ENCODE measurements around the gene CDC16. TPM values are rescaled to one million over a fixed set of nuclear protein-coding genes. Genes with fewer than 3 reads are reported as not detected.
"Not testable (repeated sequence)": the region's sequence is repeated elsewhere in the genome, so short reads cannot be mapped to it uniquely, and the experiment has no call there.

Gene CDC16, protein sequence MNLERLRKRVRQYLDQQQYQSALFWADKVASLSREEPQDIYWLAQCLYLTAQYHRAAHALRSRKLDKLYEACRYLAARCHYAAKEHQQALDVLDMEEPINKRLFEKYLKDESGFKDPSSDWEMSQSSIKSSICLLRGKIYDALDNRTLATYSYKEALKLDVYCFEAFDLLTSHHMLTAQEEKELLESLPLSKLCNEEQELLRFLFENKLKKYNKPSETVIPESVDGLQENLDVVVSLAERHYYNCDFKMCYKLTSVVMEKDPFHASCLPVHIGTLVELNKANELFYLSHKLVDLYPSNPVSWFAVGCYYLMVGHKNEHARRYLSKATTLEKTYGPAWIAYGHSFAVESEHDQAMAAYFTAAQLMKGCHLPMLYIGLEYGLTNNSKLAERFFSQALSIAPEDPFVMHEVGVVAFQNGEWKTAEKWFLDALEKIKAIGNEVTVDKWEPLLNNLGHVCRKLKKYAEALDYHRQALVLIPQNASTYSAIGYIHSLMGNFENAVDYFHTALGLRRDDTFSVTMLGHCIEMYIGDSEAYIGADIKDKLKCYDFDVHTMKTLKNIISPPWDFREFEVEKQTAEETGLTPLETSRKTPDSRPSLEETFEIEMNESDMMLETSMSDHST
- total RNA-seq: 32.0 TPM
- long read RNA-seq, transcript CDC16-203 (18 exons, 2,203 nt): major isoform, 12 of 55 reads
- long read RNA-seq, transcript CDC16-204 (19 exons, 2,211 nt): minor isoform, 10 of 55 reads
- long read RNA-seq, partial matches to known transcripts: 6 of 55 reads
- long read RNA-seq, other reads (novel, unspliced or antisense): 25 of 55 reads

- intact Hi-C loops (cut with DNase I): no loop called here
- peak; percentile 92 for DNase-seq (ENCODE audit: low spot score)
Observed at GRCh38 chr13:114234645-114235421, at the start of gene CDC16. TSS of gene CDC16 (plus strand) at chr13:114234897. CDS start at chr13:114235085, 188 bp downstream.

DNA sequence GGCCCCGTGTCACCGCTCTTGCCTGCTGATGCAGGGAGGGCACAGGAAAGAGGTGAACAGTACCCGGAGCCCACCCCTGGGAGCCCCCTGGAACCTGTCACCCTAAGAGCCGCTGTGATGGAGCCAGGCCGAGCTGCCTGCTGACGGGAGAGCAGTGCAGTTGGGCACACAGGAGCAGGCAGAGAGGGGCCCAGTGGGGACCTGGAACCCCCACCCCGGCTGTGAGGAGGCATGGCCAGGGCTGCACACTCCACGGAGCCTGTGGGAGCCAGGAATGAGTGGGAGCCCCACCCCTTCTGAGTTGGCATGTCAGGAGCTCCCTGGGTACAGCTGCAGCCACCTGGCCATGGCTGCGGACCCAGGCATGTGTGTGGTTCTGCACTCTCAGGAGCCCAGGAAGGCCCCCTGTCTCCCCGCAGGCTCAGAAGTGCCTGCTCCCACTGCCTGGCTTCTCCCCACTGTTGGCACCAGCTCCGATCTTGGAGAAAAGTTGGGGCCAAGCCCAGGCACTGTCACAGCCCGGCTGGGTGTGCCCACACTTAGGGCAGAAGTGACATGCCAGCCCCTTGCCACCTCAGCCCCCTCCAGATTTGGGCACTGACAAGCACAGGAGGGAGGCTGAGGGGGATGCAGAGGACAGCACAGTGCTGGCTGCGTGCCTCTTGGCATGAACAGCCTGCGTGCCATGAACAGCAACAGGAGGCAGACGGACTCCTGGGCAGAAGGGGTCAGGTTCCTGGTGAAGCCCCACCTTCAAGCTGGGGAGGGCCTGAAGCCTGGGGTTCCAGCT, 49.3 kb upstream of the CDC16 start:
- DNase-seq (ENCODE audit: low spot score): no peak
- intact Hi-C loops (cut with DNase I): no loop called here

GRCh38 chr13:114194853-114195252, 39.8 kb upstream of the CDC16 start:
- DNase-seq (ENCODE audit: low spot score): no peak

GRCh38 chr13:114196629-114197028, 38.1 kb upstream of the CDC16 start:
- intact Hi-C loops (cut with DNase I): no loop called here
- no peak for DNase-seq (ENCODE audit: low spot score)

More at GRCh38 chr13:114194853-114195252, 39.8 kb upstream of the CDC16 start:
- intact Hi-C loops (cut with DNase I): no loop called here

DNA sequence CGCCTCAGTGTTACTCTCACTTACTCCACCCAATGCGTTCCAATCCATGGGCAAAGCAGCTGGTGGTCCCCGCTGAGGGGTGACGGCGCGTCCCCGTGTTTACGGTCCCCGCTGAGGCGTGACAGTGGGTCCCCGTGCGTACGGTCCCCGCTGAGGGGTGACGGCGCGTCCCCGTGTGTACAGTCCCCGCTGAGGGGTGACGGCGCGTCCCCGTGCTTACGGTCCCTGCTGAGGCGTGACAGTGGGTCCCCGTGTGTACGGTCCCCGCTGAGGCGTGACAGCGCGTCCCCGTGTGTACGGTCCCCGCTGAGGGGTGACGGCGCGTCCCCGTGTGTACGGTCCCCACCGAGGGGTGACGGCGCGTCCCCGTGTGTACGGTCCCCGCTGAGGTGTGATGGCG, 36.1 kb upstream of the CDC16 start:
- intact Hi-C loops (cut with DNase I): no loop called here
- DNase-seq (ENCODE audit: low spot score): no peak

DNA sequence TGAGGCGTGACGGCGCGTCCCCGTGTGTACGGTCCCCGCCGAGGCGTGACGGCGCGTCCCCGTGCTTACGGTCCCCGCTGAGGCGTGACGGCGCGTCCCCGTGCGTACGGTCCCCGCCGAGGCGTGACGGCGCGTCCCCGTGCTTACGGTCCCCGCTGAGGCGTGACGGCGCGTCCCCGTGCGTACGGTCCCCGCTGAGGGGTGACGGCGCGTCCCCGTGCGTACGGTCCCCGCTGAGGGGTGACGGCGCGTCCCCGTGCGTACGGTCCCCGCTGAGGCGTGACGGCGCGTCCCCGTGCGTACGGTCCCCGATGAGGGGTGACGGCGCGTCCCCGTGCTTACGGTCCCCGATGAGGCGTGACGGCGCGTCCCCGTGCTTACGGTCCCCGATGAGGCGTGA, 35.2 kb upstream of the CDC16 start:
- DNase-seq (ENCODE audit: low spot score); intact Hi-C loops (cut with DNase I): not testable (repeated sequence)

GRCh38 chr13:114199954-114200353, 34.7 kb upstream of the CDC16 start:
- intact Hi-C loops (cut with DNase I): no loop called here
- no peak for DNase-seq (ENCODE audit: low spot score)

DNA sequence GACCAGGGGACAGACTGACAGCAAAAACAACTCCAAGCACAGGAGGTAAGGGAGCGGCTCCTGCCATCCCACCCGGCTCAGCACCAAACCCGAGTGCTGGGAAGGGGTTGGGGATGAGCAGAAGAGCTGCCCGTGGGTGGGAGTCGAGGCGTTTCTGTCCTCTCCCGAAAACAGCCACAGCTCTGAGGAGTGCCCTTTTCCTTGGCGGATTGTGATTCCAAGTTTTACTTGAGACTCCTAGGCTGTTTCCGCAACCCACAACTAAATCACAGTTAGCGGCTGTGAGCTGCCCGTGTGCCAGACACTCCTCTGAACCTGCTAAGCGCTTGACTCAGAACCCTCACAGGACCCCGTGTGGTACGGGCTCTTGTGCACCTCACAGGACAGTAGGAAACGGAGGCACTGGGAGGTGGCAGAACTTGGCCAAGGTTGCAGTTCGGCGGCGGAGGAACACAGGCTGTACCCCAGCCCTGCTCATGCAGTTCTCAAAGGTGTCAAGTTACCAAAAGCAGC, 34.2 kb upstream of the CDC16 start:
- intact Hi-C loops (cut with DNase I): no loop called here
- DNase-seq (ENCODE audit: low spot score): no peak

GRCh38 chr13:114202581-114202980, 32.1 kb upstream of the CDC16 start:
- DNase-seq (ENCODE audit: low spot score): no peak
- intact Hi-C loops (cut with DNase I): no loop called here

GRCh38 chr13:114203536-114203935, 31.2 kb upstream of the CDC16 start:
- no peak for DNase-seq (ENCODE audit: low spot score)
- intact Hi-C loops (cut with DNase I): no loop called here

DNA sequence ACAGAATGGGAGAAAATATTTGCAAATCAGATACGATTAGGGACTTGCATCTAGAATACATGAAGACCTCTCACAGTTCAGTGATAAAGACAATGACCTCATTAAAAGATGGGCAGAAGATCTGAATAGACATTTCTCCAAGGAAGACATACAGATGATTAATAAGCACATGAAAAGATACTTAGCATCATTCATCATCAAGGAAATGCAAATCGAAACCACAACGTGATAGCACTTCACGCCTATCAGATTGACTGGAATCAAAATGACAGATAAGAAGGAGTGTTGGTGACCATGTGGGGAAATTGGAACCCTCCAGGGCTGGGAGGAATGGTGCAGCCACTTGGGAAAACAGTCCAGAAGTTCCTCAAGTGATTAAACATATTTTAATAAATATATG, 29.8 kb upstream of the CDC16 start:
- DNase-seq (ENCODE audit: low spot score): no peak
- intact Hi-C loops (cut with DNase I): no loop called here

DNA sequence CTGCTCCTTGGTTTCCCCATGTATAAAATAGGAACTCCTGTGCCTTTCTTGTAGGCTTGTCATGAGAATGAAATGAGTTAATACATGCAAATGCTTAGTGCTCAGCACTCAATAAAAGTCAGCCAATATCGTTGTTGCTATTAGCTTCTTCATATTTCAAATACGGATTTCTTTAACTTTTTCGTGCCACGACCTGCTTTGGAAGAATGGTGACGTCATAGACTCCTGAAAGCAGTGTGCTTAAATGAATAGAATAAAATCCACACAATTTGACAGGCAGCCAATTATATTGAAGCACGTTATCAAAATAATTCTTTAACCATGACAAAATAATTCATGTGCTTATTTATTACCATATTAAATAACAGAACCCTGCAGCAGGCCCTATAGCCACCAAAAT, 26.6 kb upstream of the CDC16 start:
- intact Hi-C loops (cut with DNase I): no loop called here
- DNase-seq (ENCODE audit: low spot score): no peak

- no peak for DNase-seq (ENCODE audit: low spot score)
- intact Hi-C loops (cut with DNase I): no loop called here
Observed at GRCh38 chr13:114211446-114212157, 23.1 kb upstream of the CDC16 start.

GRCh38 chr13:114212158-114212495, 22.6 kb upstream of the CDC16 start:
- no peak for DNase-seq (ENCODE audit: low spot score)
- intact Hi-C loops (cut with DNase I): no loop called here

GRCh38 chr13:114213980-114214379, 20.7 kb upstream of the CDC16 start:
- intact Hi-C loops (cut with DNase I): no loop called here
- no peak for DNase-seq (ENCODE audit: low spot score)

GRCh38 chr13:114219392-114219791, 15.3 kb upstream of the CDC16 start:
- DNase-seq (ENCODE audit: low spot score): no peak
- intact Hi-C loops (cut with DNase I): no loop called here

GRCh38 chr13:114222461-114222968, 12.2 kb upstream of the CDC16 start:
- intact Hi-C loops (cut with DNase I): no loop called here
- no peak for DNase-seq (ENCODE audit: low spot score)

- DNase-seq (ENCODE audit: low spot score): no peak
- intact Hi-C loops (cut with DNase I): no loop called here
Observed at GRCh38 chr13:114224201-114224600, 10.5 kb upstream of the CDC16 start.

Measured in cardiac septum (tissue), 1 donor.